Measurements from ENCODE around the gene PRKG1.

DNA sequence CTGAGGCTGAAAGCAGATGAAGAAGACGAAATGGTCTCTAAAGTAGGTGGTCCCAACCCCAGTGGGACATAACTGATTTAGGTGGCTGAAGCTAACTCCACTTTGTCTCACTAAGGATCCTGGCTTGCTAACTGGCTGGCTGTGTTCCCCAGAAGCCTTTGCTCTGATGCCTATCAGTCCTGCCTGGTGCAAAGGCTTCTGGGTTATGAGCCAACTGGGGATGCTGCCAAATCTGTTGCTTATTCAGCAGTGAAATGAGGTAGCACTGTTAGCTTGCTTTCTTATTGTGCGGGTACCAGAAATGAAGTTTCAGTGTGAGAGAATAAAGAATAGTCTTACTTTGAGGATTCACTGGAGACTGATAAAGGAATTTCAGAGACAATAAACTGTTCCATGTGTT lies 18.1 kb downstream of the PRKG1 start:
- TF ChIP-seq, protein P1, sequence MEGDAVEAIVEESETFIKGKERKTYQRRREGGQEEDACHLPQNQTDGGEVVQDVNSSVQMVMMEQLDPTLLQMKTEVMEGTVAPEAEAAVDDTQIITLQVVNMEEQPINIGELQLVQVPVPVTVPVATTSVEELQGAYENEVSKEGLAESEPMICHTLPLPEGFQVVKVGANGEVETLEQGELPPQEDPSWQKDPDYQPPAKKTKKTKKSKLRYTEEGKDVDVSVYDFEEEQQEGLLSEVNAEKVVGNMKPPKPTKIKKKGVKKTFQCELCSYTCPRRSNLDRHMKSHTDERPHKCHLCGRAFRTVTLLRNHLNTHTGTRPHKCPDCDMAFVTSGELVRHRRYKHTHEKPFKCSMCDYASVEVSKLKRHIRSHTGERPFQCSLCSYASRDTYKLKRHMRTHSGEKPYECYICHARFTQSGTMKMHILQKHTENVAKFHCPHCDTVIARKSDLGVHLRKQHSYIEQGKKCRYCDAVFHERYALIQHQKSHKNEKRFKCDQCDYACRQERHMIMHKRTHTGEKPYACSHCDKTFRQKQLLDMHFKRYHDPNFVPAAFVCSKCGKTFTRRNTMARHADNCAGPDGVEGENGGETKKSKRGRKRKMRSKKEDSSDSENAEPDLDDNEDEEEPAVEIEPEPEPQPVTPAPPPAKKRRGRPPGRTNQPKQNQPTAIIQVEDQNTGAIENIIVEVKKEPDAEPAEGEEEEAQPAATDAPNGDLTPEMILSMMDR (conservative IDR thresholded peaks at IDR 0.05 in 1 of 2, IDR thresholded peaks at IDR 0.05 in 1 of 2; ENCODE audit: low read depth in 1 of 2, low read length in 2 of 2), result no peak
- TF ChIP-seq EZH2 (IDR thresholded peaks at IDR 0.05; ENCODE audit: low read length, missing control alignments), result no peak
